ENCODE measurements around the gene MAST4. TPM values are rescaled to one million over a fixed set of nuclear protein-coding genes. Genes with fewer than 3 reads are reported as not detected.

Gene MAST4
- total RNA-seq, 2 donors from 2014 or later, result 50.4 to 60.6 TPM

DNA sequence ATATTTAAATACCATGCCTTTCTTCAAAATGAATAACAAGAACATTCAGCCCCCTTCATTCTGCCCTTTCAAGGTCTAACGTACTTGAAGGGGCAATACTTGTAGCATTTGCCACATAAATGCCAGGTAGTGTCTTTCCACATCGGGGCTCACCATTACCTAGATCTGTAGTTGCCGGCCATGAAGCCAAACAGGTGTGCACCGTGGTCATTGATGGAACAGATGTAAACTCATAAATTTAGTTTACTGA, 407.4 kb downstream of the MAST4 start:
- peak overlapping the region; percentile 62 to 65 for H3K4me3 ChIP-seq
- no peak for DNase-seq (ENCODE audit: low spot score)
- no peaks in the 10 kb centered on the region for H3K9me3 ChIP-seq
- H3K36me3 ChIP-seq, result no peaks in the 10 kb centered on the region
- peaks cover 0 to 48% of the 10 kb centered on the region in 2 donors for H3K4me1 ChIP-seq
- peak overlapping the region; percentile 89 to 90 for H3K27ac ChIP-seq
- H3K27me3 ChIP-seq, result no peaks in the 10 kb centered on the region
- TF ChIP-seq, protein P1, sequence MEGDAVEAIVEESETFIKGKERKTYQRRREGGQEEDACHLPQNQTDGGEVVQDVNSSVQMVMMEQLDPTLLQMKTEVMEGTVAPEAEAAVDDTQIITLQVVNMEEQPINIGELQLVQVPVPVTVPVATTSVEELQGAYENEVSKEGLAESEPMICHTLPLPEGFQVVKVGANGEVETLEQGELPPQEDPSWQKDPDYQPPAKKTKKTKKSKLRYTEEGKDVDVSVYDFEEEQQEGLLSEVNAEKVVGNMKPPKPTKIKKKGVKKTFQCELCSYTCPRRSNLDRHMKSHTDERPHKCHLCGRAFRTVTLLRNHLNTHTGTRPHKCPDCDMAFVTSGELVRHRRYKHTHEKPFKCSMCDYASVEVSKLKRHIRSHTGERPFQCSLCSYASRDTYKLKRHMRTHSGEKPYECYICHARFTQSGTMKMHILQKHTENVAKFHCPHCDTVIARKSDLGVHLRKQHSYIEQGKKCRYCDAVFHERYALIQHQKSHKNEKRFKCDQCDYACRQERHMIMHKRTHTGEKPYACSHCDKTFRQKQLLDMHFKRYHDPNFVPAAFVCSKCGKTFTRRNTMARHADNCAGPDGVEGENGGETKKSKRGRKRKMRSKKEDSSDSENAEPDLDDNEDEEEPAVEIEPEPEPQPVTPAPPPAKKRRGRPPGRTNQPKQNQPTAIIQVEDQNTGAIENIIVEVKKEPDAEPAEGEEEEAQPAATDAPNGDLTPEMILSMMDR (IDR thresholded peaks at IDR 0.05), result no peak

GRCh38 chr5:67003935-67004729, 407.9 kb downstream of the MAST4 start:
- Histone ChIP-seq H3K9me3 (no peaks in the 10 kb centered on the region), H3K27me3 (no peaks in the 10 kb centered on the region), H3K4me1 (peaks cover 0 to 47% of the 10 kb centered on the region in 2 donors), H3K27ac (peak overlapping the region; percentile 89 to 90), H3K4me3 (peak overlapping the region; percentile 62 to 65), H3K36me3 (no peaks in the 10 kb centered on the region)
- peak; percentile 95 for DNase-seq (ENCODE audit: low spot score)
- TF ChIP-seq, protein P1 (IDR thresholded peaks at IDR 0.05), result peak in 1 of 2 donors; percentile 27

GRCh38 chr5:67004730-67005350, 408.6 kb downstream of the MAST4 start:
- H3K4me3 ChIP-seq, result peak overlapping the region; percentile 62 to 65
- H3K9me3 ChIP-seq, result no peaks in the 10 kb centered on the region
- no peaks in the 10 kb centered on the region for H3K36me3 ChIP-seq
- no peaks in the 10 kb centered on the region for H3K27me3 ChIP-seq
- H3K27ac ChIP-seq, result peak overlapping the region; percentile 89 to 90
- peaks cover 0 to 54% of the 10 kb centered on the region in 2 donors for H3K4me1 ChIP-seq
- no peak for DNase-seq (ENCODE audit: low spot score)
- TF ChIP-seq, protein P1 (IDR thresholded peaks at IDR 0.05), result no peak

- H3K4me1 ChIP-seq, result peaks cover 0 to 61% of the 10 kb centered on the region in 2 donors
- TF ChIP-seq, protein P1 (IDR thresholded peaks at IDR 0.05), result no peak
- H3K27ac ChIP-seq, result peak overlapping the region; percentile 89 to 90
- no peaks in the 10 kb centered on the region for H3K27me3 ChIP-seq
- H3K4me3 ChIP-seq, result peak overlapping the region; percentile 62 to 65
- H3K36me3 ChIP-seq, result no peaks in the 10 kb centered on the region
- DNase-seq (ENCODE audit: low spot score), result no peak
- no peaks in the 10 kb centered on the region for H3K9me3 ChIP-seq
Measured at GRCh38 chr5:67005737-67006499, 409.7 kb downstream of the MAST4 start.

DNA sequence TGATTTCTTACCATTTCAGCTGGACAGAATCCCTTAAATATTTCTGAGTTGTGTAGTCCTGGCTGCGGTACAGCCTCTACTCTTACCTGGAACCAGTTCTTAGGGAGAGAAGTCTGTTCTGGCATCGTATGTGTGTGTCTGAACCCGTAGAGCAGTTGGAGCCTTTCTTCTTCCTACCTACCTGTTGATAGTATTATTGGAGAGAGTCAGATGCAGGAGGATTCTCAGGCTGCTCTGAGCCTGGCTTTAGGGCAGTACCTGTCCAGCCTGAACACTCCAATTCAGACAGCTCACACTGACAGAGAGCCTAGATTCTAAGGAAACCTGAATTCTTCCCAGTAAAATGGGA, 410.3 kb downstream of the MAST4 start:
- DNase-seq (ENCODE audit: low spot score), result no peak
- peaks cover 0 to 64% of the 10 kb centered on the region in 2 donors for H3K4me1 ChIP-seq
- no peaks in the 10 kb centered on the region for H3K9me3 ChIP-seq
- H3K27me3 ChIP-seq, result no peaks in the 10 kb centered on the region
- peak overlapping the region; percentile 62 to 65 for H3K4me3 ChIP-seq
- TF ChIP-seq, protein P1 (IDR thresholded peaks at IDR 0.05), result no peak
- H3K27ac ChIP-seq, result peak overlapping the region; percentile 10 to 90
- no peaks in the 10 kb centered on the region for H3K36me3 ChIP-seq
